Pancreas (tissue), 10 donors: ENCODE results near the gene FTO. TPM values are rescaled to one million over a fixed set of nuclear protein-coding genes. Genes with fewer than 3 reads are reported as not detected.

Experiments
- ATAC-seq, 4 donors: fragments of 200-7000 bp; cut with Tn5 transposase; one replicate each; pipeline versions ENCODE4 v1.8.0 to v1.9.1; 2020; ENCODE audit warnings: mild to moderate bottlenecking in 4 of 4, moderate library complexity in 4 of 4
- DNase-seq, 6 donors: peaks; one replicate each; pipeline ENCODE4 v3.0.0-alpha.2; 2020
- FAIRE-seq: peaks from 2 replicates; lab custom pipeline; 2012; peaks lifted over from hg19 to GRCh38; lab: Jason Lieb, UNC
- H3K27ac ChIP-seq, 4 donors: fragments of 200-600 bp; sonication (generic); 1 replicate in 3 of 4; 2 replicates in 1 of 4; pipeline versions ENCODE4 v1.5.0 to v1.8.0; 2020
- H3K27me3 ChIP-seq, 4 donors: fragments of 200-600 bp; one replicate each; pipeline ENCODE4 v1.8.0; 2021
- H3K36me3 ChIP-seq, 3 donors: fragments of 200-600 bp; sonication (generic) in 1 of 3; one replicate each; pipeline versions ENCODE4 v1.5.0 to v1.8.0; 2020 to 2021
- H3K4me1 ChIP-seq, 3 donors: fragments of 200-600 bp; one replicate each; pipeline ENCODE4 v1.8.0; 2021
- H3K4me3 ChIP-seq, 4 donors: fragments of 200-600 bp; sonication (generic) in 2 of 4; one replicate each; pipeline versions ENCODE4 v1.5.0 to v1.8.0; 2020 to 2021
- H3K9me3 ChIP-seq, 4 donors: fragments of 200-600 bp; one replicate each; pipeline ENCODE4 v1.8.0; 2021
- CTCF ChIP-seq, 4 donors: fragments of 200-600 bp; sonication (generic) in 3 of 4; IDR thresholded peaks; one replicate each; pipeline versions ENCODE4 v1.5.0 to v1.8.0; 2021; ENCODE audit warnings: antibody characterized with exemption in 4 of 4
- WGBS, 2 donors: extraction: QIAGEN DNeasy Blood & Tissue Kit; methylation state at CpG; one replicate each; pipeline ENCODE4 v1.1.7; 2013; 5-methylcytosine and 5-hydroxymethylcytosine counted together
- intact Hi-C, 3 donors: fragments of 100-400 bp; cut with DNase I; formaldehyde crosslinking; loops; one replicate each; pipeline versions ENCODE4 v1.11.1 to v1.14.2; 2022
- polyA plus RNA-seq, 2 donors: library from polyadenylated mRNA; stranded (reverse); fragments of 200-250 nt; gene quantifications; one replicate each; pipeline ENCODE4 v1.2.3, GENCODE V29; 2013
- total RNA-seq, 6 donors: library from RNA; stranded (reverse); fragmentation: NEBNext Ultra II Directional in 4 of 6; extraction: Animal tissue kit (Norgen Biotek cat#: 25700) in 4 of 6; gene quantifications; one replicate each; pipeline versions ENCODE4 v1.2.1 to v1.2.4, GENCODE V29; 2021 to 2023
- donor health status: healthy with polysubstance abuse.
- donor health status: DM: no; HTN: no; CAD: no; lungs with moderate emphysema.
- donor health status: DM: no; HTN: no; CAD: no.
- donor health status: control.
- donor health status: control.
- donor health status: Bipolar disorder and iron deficiency.
- donor health status: DM: yes; HTN: yes; CAD: no.
- donor health status: DM: no; HTN: no; CAD: no.
- donor health status: DM: no; HTN: no; CAD: no.
- donor health status: DM: yes; HTN: yes; CAD: no.

The FTO gene
- total and polyA plus RNA-seq, 8 donors, result 7.6 to 45.0 (median 31.7) TPM

GRCh38 chr16:53773150-53773846 lies 69.3 kb downstream of the FTO start:
- 10 to 17% methylated on average over 5 of the region's 5 CpGs for WGBS, 2 donors
- Histone ChIP-seq H3K4me1 (peaks cover 20 to 54% (median 27%) of the 10 kb centered on the region in 3 donors), H3K36me3 (no peaks in the 10 kb centered on the region), H3K9me3 (no peaks in the 10 kb centered on the region), H3K27me3 (no peaks in the 10 kb centered on the region), H3K27ac (peak overlapping the region in 2 of 4 donors; percentile 48 to 51), H3K4me3 (no peak overlapping the region)
- peak; percentile 89 to 95 (median 92) for ATAC-seq
- FAIRE-seq, result peak; percentile 80
- TF ChIP-seq CTCF (IDR thresholded peaks at IDR 0.05), result peak in 3 of 4 donors; percentile 33 to 42 (median 36)
- DNase-seq, result peak in 3 of 6 donors; percentile 41 to 58 (median 45)
- intact Hi-C loops, result no loop called here

- H3K27me3 ChIP-seq, result no peaks in the 10 kb centered on the region
- peak overlapping the region in 2 of 4 donors; percentile 48 to 51 for H3K27ac ChIP-seq
- 47 to 54% methylated on average over 8 of the region's 8 CpGs for WGBS, 2 donors
- FAIRE-seq, result no peak
- peaks cover 25 to 55% (median 30%) of the 10 kb centered on the region in 3 donors for H3K4me1 ChIP-seq
- intact Hi-C loops, result no loop called here
- no peaks in the 10 kb centered on the region for H3K36me3 ChIP-seq
- no peak for TF ChIP-seq CTCF (IDR thresholded peaks at IDR 0.05)
- no peak for DNase-seq
- H3K4me3 ChIP-seq, result no peak overlapping the region
- H3K9me3 ChIP-seq, result no peaks in the 10 kb centered on the region
- ATAC-seq, result no peak
These were observed 69.9 kb downstream of the FTO start for GRCh38 chr16:53773881-53774280.

GRCh38 chr16:53775106-53775820 lies 71.3 kb downstream of the FTO start:
- WGBS, 2 donors, result 57 to 66% methylated on average over 2 of the region's 2 CpGs
- intact Hi-C loops, result no loop called here
- H3K4me1 ChIP-seq, result peaks cover 30 to 68% (median 35%) of the 10 kb centered on the region in 3 donors

GRCh38 chr16:53775821-53776431 lies 72.0 kb downstream of the FTO start:
- peak in 3 of 6 donors; percentile 20 to 40 (median 33) for DNase-seq
- Histone ChIP-seq H3K9me3 (no peaks in the 10 kb centered on the region), H3K27me3 (no peaks in the 10 kb centered on the region), H3K4me1 (peaks cover 33 to 74% (median 37%) of the 10 kb centered on the region in 3 donors), H3K36me3 (no peaks in the 10 kb centered on the region), H3K4me3 (no peak overlapping the region), H3K27ac (peak overlapping the region in 3 of 4 donors; percentile 4 to 44 (median 30))
- no peak for FAIRE-seq
- intact Hi-C loops, result no loop called here
- TF ChIP-seq CTCF (IDR thresholded peaks at IDR 0.05), result no peak
- ATAC-seq, result peak; percentile 38 to 62 (median 48)
- 13 to 19% methylated on average over 7 of the region's 7 CpGs for WGBS, 2 donors

More at GRCh38 chr16:53775106-53775820, 71.3 kb downstream of the FTO start:
- H3K27ac ChIP-seq, result peak overlapping the region in 2 of 4 donors; percentile 20 to 44
- FAIRE-seq (no peak), ATAC-seq (no peak), DNase-seq (no peak)
- H3K4me3 ChIP-seq, result no peak overlapping the region
- no peaks in the 10 kb centered on the region for H3K9me3 ChIP-seq
- no peak for TF ChIP-seq CTCF (IDR thresholded peaks at IDR 0.05)
- no peaks in the 10 kb centered on the region for H3K36me3 ChIP-seq
- no peaks in the 10 kb centered on the region for H3K27me3 ChIP-seq
